ENCODE data around the gene TSR3. TPM values are rescaled to one million over a fixed set of nuclear protein-coding genes. Genes with fewer than 3 reads are reported as not detected.

Gene TSR3
- total and polyA plus RNA-seq, 2 donors (not counting 1 experiment from before 2014, with no cell fraction given), result 35.7 to 43.7 TPM

GRCh38 chr16:1317479-1318267 lies 34.0 kb downstream of the TSR3 start:
- Histone ChIP-seq H3K4me3 (ENCODE audit: control extremely low read depth in 1 of 5, extremely low read depth in 1 of 5, insufficient read depth in 1 of 5, low read depth in 2 of 5, low read length in 4 of 5) (no peak overlapping the region), H2AFZ (ENCODE audit: insufficient read depth, low read depth, low read length, poor library complexity, severe bottlenecking) (no peak overlapping the region), H3K4me1 (ENCODE audit: control insufficient read depth in 2 of 2, insufficient read depth in 2 of 2, low read length in 2 of 2) (peaks cover 3 to 9% of the 10 kb centered on the region in 2 donors), H3K79me2 (ENCODE audit: control insufficient read depth, insufficient read depth, low read length) (peaks cover 81% of the 10 kb centered on the region), H3K36me3 (replicated peaks in 1 of 2; ENCODE audit: control extremely low read depth in 1 of 2, control insufficient read depth in 1 of 2, extremely low read depth in 1 of 2, insufficient read depth in 2 of 2, low read length in 1 of 2) (peaks cover 0 to 89% of the 10 kb centered on the region in 2 experiments), H3K9me3 (ENCODE audit: control extremely low read depth in 1 of 3, control insufficient read depth in 2 of 3, insufficient read depth in 1 of 3, low read length in 2 of 3) (no peaks in the 10 kb centered on the region), H3K27me3 (replicated peaks in 1 of 4; ENCODE audit: control extremely low read depth in 1 of 4, control insufficient read depth in 3 of 4, insufficient read depth in 4 of 4, low read length in 3 of 4) (no peaks in the 10 kb centered on the region), H4K20me1 (ENCODE audit: control insufficient read depth, insufficient read depth, low read length, poor library complexity, severe bottlenecking) (peaks cover 91% of the 10 kb centered on the region), H3K27ac (ENCODE audit: low read length in 2 of 2) (no peak overlapping the region), H3K9ac (ENCODE audit: low read length) (no peak overlapping the region), H3K4me2 (replicated peaks; ENCODE audit: low read depth, low read length, poor library complexity, severe bottlenecking) (no peak overlapping the region)
- H3K27me3 Mint-ChIP-seq, result no peaks in the 10 kb centered on the region
- 96% methylated on average over 23 of the region's 32 CpGs for WGBS (ENCODE audit: insufficient coverage)
- ChIA-PET CTCF (interaction anchor here (1.0 to 1.3 kb wide), 3 partner anchors 17 to 47 kb away, joined by 3 to 4 read pairs (median 4); no protein-coding TSS in a partner anchor), POLR2A (no interaction called here)
- no peak overlapping the region for H3K4me3 Mint-ChIP-seq
- peaks cover 15% of the 10 kb centered on the region for H3K4me1 Mint-ChIP-seq
- H3K9me3 Mint-ChIP-seq (ENCODE audit: insufficient read depth), result no peaks in the 10 kb centered on the region
- TF ChIP-seq CTCF (IDR thresholded peaks at IDR 0.05), result no peak
- TF ChIP-seq EZH2 (IDR thresholded peaks at IDR 0.05; ENCODE audit: borderline replicate concordance, insufficient read depth, low read depth, low read length, poor library complexity, severe bottlenecking), result no peak
- intact Hi-C loops (cut with micrococcal nuclease), result no loop called here
- ATAC-seq (ENCODE audit: low read depth) (no peak), DNase-seq (no peak)
- no peak overlapping the region for H3K27ac Mint-ChIP-seq

GRCh38 chr16:1316033-1316405 lies 35.7 kb downstream of the TSR3 start:
- no peak overlapping the region for H3K4me3 ChIP-seq (ENCODE audit: control extremely low read depth in 1 of 5, extremely low read depth in 1 of 5, insufficient read depth in 1 of 5, low read depth in 2 of 5, low read length in 4 of 5)
- H3K27ac ChIP-seq (ENCODE audit: low read length in 2 of 2), result no peak overlapping the region
- H3K4me2 ChIP-seq (replicated peaks; ENCODE audit: low read depth, low read length, poor library complexity, severe bottlenecking), result no peak overlapping the region
- H4K20me1 ChIP-seq (ENCODE audit: control insufficient read depth, insufficient read depth, low read length, poor library complexity, severe bottlenecking), result peaks cover 97% of the 10 kb centered on the region
- TF ChIP-seq EZH2 (IDR thresholded peaks at IDR 0.05; ENCODE audit: borderline replicate concordance, insufficient read depth, low read depth, low read length, poor library complexity, severe bottlenecking) (no peak), CTCF (IDR thresholded peaks at IDR 0.05) (no peak)
- no peak overlapping the region for H3K4me3 Mint-ChIP-seq
- H3K9me3 ChIP-seq (ENCODE audit: control extremely low read depth in 1 of 3, control insufficient read depth in 2 of 3, insufficient read depth in 1 of 3, low read length in 2 of 3), result no peaks in the 10 kb centered on the region
- no peak overlapping the region for H3K27ac Mint-ChIP-seq
- no peaks in the 10 kb centered on the region for H3K9me3 Mint-ChIP-seq (ENCODE audit: insufficient read depth)
- ChIA-PET POLR2A (interaction anchor here (0.8 kb wide), 1 partner anchor 16 kb away, joined by 3 read pairs; no protein-coding TSS in a partner anchor), CTCF (interaction anchor here (0.6 to 1.7 kb wide), 3 partner anchors 15 to 22 kb away, joined by 3 to 8 read pairs (median 4); no protein-coding TSS in a partner anchor)
- H3K36me3 ChIP-seq (replicated peaks in 1 of 2; ENCODE audit: control extremely low read depth in 1 of 2, control insufficient read depth in 1 of 2, extremely low read depth in 1 of 2, insufficient read depth in 2 of 2, low read length in 1 of 2), result peaks cover 0 to 92% of the 10 kb centered on the region in 2 experiments
- 95% methylated on average over 14 of the region's 14 CpGs for WGBS (ENCODE audit: insufficient coverage)
- H3K27me3 Mint-ChIP-seq, result no peaks in the 10 kb centered on the region
- H3K27me3 ChIP-seq (replicated peaks in 1 of 4; ENCODE audit: control extremely low read depth in 1 of 4, control insufficient read depth in 3 of 4, insufficient read depth in 4 of 4, low read length in 3 of 4), result no peaks in the 10 kb centered on the region
- peaks cover 96% of the 10 kb centered on the region for H3K79me2 ChIP-seq (ENCODE audit: control insufficient read depth, insufficient read depth, low read length)
- H3K4me1 ChIP-seq (ENCODE audit: control insufficient read depth in 2 of 2, insufficient read depth in 2 of 2, low read length in 2 of 2), result peaks cover 20 to 25% of the 10 kb centered on the region in 2 donors
- intact Hi-C loops (cut with micrococcal nuclease), result no loop called here
- no peak for ATAC-seq (ENCODE audit: low read depth)
- no peak for DNase-seq
- peaks cover 29% of the 10 kb centered on the region for H3K4me1 Mint-ChIP-seq
- no peak overlapping the region for H2AFZ ChIP-seq (ENCODE audit: insufficient read depth, low read depth, low read length, poor library complexity, severe bottlenecking)
- no peak overlapping the region for H3K9ac ChIP-seq (ENCODE audit: low read length)

All from B cell (primary cell).